GM19239 (cell line): ENCODE measurements around the gene BSDC1.
"Not testable (repeated sequence)": the region's sequence is repeated elsewhere in the genome, so short reads cannot be mapped to it uniquely, and the experiment has no call there.

Source experiments
- DNase-seq: peaks from one replicate; pipeline ENCODE4 v3.0.0; 2011; ENCODE audit warnings: low spot score; ENCODE audit not compliant: insufficient read length
- FAIRE-seq: peaks from 2 replicates; lab custom pipeline; 2011; peaks lifted over from hg19 to GRCh38; lab: Jason Lieb, UNC

Gene BSDC1

DNA sequence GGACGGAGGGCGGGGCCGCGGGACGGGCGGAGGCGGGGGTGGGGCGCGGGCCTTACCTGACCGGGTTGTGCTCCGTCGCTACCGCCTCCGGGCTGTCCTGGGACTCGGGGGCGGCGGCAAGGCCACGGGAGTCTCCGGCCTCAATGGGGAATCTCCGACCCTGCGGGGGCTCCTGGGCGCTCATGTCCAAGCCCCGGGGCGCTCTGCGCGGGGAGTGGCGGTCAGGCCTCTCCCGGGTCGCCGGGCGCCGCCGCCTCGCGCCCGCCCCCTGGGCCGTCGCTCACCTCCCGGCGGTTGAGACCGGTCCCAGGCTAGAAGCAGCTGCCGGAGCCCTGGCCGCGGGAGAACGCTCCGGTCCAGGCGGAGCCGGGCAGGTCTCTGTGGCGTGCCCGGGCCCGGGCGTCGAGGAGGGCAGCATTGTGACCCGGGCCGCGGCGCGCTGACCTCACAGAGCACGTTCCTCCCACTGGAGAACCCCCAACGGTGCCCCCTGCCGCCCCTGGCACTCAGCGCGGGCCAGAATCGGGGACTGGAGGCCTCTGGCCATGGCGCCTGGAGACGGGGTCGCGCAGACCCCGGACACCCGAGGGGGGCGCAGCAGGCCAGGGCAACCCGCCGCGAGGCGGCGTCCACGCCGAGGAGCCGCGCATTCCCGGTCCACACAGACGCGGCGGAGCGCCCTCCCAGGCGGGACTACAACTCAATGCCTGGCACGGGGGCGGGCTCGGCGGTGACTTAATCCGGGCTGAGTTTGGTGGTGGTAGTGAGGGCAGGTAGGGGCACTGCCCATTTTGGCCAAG is 32.4 kb downstream of the BSDC1 start:
- FAIRE-seq (no peak), DNase-seq (no peak)

DNA sequence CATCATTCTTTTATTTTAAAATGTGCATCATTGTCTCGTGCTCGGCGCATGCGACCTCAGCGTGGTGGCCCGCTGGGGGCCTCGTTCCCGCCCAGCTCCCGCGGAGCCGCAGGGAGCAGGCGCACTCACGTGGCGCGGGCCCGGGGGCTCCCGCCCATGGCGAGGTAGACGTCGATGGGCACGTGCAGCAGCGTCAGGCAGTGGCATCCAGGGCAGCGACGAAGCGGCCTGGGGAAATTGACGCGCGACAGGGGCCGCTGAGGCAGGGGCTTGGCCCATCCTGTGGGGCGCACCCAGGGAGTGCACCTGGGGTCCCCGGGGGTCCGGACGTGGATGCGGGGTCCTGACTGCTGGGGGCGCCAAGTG is 33.0 kb downstream of the BSDC1 start:
- DNase-seq = no peak
- FAIRE-seq = no peak

DNA sequence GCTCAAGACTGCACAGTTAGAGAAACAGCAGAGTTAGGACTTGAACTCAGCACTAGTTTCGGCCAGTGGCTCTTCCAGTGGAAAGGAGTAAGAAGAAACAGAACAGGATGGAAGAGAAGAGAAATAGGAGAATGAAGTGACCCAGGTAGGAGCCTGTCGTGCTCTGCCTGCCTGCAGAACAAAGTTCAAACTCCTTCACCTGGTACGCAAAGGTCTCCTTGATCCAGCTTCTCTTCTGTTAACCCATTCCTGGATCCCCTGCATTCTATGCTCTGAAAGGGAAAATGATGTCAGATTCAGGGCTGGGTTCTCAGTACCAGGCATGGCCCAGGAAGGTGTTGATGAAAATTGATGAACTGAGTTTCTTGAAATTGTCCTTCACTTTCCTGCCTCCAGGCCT is 35.8 kb downstream of the BSDC1 start:
- FAIRE-seq (peak; percentile 14), DNase-seq (no peak)

DNA sequence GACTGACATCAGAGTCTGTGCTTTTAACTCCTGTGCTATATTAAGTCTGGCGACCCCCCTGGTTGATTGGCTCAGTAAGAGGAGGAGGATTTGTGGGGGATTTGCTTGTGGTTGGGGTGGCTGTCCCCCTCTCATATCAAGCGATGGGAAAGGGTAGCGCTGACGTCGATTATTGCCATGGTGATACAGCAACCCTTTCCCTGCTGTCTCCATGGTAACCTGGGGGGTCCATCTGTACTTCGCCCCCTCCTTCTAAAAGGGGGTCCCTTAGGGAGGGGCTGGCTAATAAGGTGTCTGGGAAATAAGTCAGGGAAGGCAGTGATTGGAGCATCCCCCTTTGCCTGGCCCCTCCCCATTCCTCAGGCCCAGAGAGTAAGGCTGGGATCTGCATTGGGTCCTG is 36.6 kb downstream of the BSDC1 start:
- DNase-seq (no peak), FAIRE-seq (no peak)

DNA sequence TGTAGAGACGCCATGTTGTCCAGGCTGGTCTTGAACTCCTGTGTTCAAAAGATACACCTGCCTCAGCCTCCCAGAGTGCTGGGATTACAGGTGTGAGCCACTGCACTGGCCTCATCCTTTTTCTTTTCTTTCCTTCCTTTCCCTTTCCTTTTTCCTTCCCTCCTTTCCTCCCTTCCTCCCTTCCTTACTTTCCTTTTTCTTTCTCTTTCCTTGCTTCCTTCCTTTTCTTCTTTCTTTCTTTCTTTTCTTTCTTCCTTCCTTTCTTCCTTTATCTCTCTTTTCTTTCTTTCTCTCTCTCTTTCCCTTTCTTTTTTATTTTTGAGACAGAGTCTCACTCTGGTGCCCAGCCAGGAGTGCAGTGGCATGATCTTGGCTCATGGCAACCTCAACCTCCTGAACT is 37.8 kb downstream of the BSDC1 start:
- DNase-seq (no peak), FAIRE-seq (no peak)

DNA sequence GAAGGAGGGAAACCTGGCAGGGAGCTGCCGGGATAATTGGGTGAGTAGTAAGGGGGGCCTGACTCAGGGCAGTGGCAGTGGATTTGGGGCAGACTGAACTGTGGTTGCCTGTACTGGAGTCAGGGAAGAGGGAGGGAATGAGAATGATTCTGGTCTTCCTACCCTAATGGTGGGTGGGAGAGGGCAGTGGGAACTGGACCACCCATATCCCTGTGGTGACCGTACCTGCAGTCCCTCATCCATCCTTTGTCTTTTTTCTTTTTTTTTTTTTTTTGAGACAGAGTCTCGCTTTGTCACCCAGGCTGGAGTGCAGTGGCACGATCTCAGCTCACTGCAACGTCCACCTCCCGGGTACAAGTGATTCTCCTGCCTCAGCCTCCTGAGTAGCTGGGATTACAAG is 38.5 kb downstream of the BSDC1 start:
- FAIRE-seq, DNase-seq: not testable (repeated sequence)

DNA sequence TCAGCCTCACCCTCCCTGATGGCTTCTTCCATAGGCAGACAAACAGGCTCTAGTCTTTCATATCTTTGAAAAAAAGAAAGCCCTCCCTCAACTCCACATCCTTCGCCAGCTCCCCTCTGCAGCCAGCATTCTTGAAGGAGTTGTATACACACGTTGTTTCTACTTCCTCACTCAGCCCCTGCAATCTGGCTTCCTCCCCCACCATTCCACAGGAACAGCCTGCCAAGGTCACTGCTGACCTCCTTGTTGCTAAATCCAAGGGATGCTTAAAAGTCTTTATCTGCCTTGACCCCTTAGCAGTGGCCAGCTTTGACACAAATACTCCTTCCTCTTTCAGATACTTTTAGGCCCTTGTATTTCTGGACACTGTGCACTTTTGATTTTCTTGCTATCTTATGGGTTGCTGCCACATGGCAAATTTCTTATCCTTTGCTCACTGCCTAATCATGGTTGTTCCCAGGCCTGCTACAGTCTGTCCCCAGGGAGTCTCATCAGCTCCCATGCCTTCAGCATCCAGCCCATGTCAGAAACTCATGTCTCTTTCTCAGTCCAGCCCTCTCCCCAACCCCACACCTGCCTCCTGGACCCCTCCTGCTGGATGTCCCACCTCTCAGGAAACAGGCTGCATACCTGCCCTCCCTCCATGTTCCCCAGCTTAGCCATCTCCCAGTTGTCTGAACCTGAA is 40.2 kb downstream of the BSDC1 start:
- DNase-seq = no peak

DNA sequence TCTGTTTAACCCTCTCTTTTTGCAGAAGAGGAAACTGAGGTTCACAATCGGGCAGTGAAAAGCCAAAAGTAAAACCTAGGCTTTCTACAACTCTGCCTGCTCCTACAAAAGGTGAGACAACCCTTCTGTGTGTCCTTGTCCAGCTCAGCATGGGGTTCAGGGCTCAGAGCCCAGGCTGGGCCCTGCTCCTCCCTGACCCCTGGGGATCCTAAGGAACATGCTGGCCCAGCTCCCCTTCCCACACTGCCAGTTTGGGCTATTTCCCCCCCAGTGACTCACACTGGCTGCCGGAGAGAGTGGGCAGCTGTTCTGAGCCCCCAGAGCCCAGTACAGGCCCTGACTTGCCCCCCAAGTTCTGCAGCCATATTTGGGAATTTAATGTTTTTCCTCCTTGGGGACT is 40.8 kb downstream of the BSDC1 start:
- DNase-seq (no peak), FAIRE-seq (no peak)

More for the DNA sequence above, 40.2 kb downstream of the BSDC1 start:
- FAIRE-seq = no peak

DNA sequence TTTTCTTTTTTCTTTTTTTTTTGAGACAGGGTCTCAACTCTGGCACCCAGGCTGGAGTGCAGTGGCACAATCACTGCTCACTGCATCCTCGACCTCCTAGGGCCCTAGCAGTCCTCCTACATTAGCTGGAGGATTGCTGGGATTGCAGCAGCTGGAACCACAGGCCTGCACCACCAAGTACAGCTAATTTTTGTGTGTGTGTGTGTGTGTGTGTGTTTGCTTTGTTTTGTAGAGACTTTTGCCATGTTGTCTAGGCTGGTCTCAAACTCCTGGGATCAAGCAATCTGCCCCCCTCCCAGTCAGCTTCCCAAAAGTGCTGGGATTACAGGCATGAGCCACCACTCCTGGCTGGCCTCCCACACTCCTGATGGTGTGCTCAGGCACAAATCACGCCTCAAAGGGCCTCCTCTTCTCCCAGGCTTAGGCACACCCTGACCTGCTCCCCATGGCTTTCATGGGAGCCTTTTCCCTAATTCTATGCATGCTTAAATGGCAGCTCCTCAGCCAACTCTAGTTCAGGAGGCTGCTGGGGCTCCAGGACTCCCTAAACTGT is 41.3 kb downstream of the BSDC1 start:
- FAIRE-seq = no peak
- no peak for DNase-seq

DNA sequence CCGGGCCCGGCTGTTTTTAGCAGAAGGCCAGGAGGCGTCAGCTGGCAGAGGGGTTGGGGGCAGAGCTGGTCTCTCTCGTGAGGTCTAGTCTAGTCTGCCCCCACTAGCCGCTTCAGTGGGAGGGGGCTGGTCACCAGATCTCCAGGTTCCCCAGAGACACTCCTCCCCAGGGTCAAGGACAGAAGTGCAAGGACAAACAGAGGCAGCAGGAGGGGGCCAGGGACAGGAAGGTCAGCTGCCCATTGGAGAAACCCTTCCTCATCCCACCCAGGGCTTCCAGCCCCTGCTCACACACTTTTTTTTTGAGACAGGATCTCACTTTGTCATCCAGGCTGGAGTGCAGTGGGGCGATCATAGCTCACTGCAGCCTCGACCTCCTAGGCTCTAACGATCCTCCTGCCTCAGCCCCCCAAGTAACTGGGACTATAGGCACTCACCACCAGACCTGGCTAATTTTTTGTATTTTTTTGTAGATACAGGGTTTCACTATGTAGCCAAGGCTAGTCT is 41.9 kb downstream of the BSDC1 start:
- no peak for FAIRE-seq
- DNase-seq = no peak

DNA sequence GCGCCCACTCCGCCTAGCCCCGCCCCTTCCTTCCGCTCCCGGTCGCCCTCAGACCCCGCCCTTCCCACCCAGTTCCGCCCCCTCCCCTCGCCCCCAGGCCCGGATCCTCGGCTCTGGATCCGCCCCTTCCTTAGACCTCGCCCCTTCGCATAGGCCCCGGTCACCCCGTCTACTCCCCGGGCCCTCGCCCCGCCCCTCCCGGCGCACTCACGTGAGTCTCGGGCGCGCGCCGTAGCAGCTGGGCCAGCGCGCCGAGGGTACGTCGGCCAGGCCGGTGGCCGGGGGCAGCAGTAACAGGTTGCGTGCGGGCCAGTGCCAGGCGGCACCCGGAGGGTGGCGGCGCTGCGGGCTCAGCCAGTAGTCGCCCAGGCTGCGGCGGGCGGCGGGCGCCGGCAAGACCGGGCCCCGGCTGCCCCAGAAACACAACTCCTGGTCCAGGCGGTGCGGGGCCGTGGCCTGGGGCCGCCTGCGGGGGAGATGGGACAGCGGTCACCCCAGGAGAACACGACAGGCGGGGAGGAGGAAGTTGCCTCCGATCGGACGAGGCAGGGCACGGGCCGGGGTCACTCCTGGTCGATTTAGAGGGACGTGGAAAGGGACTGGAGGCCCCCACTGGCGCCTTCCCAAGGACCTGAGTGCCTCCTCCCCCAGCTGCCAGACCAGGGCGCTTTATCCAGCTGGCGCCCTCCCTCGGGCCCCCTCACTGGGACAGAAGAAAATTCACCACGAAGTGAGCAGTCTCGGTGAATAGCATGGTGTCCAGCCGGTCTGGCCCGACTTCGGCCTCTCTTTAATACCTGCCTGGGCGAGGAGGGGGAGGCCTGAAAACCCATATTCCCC is 42.6 kb downstream of the BSDC1 start:
- FAIRE-seq (no peak), DNase-seq (peak; percentile 93)

DNA sequence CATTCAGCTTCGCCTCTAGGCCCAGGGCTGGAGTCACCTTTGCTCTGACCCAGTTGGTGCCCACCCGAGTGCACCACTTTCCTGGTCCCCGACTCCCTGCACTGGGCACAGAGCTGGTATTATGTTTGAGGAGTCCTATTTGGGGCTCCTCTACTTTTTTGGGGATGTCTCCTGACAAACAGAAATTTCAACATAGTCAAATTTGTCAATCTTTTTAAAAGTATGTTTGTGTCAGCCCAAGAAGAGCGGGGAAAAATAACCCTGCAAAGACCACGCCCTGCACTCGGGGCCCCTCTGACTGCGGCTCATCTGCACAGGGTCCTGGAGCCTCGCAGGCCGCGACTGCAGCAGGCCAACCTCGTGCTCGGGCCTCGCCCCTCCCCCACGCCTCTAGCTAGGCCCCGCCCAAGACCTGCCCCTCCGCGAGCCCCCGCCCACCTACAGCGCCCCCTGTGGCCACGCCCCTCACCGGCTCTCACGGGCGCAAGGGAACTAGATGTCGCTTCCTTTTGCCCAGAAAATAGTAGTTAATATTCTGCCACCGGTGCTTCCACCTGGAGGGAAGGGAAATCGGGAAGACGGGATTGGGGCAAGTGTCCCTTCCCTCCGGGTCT is 43.3 kb downstream of the BSDC1 start:
- FAIRE-seq = peak; percentile 87
- DNase-seq = no peak

DNA sequence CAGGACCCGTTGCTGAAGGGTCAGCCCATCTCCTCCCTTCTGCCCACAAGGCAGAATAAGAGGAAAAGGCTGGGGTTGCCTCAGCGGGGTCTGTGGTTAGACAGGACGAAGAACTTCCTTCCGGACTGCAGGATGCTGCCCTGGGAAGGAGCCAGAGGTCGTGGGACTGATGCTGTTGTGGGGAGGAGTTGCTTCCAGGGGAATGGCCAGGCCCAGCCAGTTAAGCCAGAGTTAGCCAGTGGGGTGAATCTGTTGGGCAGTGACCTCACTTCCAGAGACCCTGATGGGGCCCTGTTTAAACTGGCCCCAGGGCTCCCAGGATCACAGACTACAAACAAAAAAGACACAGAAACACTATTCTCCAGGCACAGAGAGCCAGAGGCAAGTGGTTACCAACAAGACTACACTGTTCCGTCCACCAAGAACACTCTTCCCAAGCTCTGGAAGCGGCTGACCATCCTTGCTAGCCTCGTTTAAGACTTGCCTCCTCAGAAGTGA is 45.0 kb downstream of the BSDC1 start:
- FAIRE-seq = no peak
- DNase-seq = no peak

DNA sequence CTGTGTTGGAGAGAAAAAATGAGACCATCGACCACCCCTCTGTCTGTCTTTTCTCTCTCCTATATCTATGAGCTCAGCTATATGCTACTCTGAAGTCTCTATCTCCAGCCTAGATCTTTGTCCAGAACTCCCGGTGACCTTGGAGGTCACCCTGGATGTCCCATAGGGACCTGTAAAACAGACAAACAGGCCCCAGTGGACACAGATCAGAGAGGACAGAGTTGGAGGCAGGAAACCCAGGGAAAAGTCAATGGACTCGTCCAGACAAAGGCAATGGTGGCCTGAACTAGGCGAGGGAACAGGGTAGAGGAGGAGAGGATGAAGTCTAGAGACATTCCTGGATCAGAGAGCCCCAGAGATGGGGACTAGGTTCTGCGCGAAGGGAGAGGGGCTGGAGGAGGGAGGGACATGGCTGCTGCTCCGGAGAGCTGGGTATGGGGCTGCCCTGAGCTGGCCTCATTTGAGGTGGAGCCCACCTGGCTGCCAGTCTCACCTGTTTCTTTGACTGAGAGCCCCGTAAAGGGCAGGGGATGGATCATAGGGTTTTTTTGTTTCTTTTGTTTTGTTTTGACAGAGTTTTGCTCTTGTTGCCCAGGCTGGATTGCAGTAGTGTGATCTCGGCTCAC is 47.6 kb downstream of the BSDC1 start:
- no peak for FAIRE-seq

DNA sequence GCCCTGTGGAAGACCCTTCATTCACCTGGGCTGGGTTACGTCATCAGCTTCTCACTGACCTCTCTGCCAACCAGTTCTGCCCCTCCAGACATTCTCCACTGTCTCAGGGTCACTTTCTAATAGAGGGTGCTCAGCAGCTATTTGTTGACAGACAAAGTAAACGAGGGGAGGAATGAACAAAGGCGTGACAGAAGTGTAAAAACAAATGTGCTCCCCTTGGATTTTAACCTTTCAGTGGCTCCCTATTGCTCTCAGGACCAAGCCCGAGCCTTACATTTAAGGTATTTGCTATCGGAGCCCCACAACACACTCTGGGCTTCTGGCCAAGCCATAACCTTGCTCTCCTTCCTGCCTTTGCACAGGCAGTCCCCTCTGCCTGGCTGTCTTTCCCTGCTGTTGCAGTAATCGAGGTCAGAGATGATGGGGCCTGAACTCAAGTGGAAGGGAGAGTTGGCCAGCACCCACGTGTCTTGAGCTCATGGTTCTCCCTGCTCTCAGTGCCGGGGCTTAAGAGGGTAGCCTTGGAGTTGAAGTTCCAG is 48.9 kb downstream of the BSDC1 start:
- FAIRE-seq = no peak

More for the DNA sequence above, 47.6 kb downstream of the BSDC1 start:
- no peak for DNase-seq

DNA sequence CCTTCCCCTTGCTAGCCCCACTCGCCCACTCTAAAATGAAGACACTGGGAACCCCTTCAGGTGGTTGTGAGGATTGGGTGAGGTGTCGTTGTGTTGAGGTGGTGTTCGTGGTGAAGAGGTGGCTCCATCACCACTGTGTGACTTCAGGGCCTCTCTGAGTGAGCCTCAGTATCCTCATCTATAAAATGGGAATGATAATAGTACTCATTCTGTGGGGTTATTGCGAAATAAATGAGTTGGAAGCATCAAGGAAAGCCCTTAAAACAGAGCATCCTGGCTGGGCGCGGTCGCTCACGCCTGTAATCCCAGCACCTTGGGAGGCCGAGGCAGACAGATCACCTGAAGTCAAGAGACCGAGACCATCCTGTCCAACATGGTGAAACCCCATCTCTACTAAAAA is 51.5 kb downstream of the BSDC1 start:
- no peak for FAIRE-seq
- DNase-seq = no peak

More for the DNA sequence above, 48.9 kb downstream of the BSDC1 start:
- no peak for DNase-seq

DNA sequence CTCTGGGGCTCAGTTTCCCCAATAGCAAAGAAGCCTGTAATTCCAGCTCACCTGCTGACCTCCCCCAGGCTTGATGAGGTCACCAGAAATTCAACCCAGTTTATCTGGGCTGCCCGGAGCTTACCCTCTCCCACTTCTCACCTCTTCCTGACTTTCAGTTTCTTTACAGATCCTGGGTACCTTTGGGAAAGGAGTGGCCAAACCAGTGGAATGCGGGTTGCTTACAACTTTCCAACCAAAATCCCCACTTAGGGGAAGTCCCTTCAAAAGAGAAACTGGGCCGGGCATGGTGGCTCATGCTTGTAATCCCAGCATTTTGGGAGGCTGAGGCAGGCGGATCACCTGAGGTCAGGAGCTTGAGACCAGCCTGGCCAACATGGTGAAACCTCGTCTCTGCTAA is 52.3 kb downstream of the BSDC1 start:
- no peak for DNase-seq

DNA sequence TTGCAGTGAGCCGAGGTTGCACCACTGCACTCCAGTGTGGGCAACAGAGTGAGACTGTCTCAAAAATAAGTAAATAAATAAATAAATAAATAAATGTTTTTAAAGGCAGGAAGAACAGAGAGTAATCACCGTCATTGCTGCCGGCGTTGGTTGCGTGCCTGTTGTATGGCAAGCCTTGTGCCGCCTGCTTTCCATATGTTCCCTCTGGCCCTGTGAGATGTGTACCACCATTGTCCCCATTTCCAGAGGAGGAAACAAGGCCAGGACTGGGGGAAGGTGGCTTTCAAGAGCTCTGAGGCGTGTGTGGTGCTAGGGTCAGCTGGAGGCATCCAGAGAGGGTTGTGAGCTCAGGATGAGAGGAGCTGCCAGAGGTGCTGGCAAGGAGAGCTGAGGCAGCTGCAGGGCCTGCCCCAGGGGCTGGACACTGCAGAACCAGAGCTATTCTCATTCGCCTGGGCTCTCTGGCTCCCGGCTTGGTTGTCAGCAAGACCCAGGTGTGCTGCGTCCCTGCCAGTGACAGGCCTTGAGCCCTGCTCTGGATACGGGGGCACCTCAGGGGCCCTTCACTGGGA is 53.0 kb downstream of the BSDC1 start:
- no peak for FAIRE-seq
- no peak for DNase-seq

More for the DNA sequence above, 52.3 kb downstream of the BSDC1 start:
- no peak for FAIRE-seq
